HG02763 (cell line): ENCODE data around the gene ITGA7.

Source experiments
- ATAC-seq: cut with Tn5 transposase; IDR thresholded peaks from one replicate; pipeline ENCODE4 v1.9.1; 2021; ENCODE audit warnings: mild to moderate bottlenecking, moderate library complexity; ENCODE audit not compliant: unreplicated experiment

Gene ITGA7

DNA sequence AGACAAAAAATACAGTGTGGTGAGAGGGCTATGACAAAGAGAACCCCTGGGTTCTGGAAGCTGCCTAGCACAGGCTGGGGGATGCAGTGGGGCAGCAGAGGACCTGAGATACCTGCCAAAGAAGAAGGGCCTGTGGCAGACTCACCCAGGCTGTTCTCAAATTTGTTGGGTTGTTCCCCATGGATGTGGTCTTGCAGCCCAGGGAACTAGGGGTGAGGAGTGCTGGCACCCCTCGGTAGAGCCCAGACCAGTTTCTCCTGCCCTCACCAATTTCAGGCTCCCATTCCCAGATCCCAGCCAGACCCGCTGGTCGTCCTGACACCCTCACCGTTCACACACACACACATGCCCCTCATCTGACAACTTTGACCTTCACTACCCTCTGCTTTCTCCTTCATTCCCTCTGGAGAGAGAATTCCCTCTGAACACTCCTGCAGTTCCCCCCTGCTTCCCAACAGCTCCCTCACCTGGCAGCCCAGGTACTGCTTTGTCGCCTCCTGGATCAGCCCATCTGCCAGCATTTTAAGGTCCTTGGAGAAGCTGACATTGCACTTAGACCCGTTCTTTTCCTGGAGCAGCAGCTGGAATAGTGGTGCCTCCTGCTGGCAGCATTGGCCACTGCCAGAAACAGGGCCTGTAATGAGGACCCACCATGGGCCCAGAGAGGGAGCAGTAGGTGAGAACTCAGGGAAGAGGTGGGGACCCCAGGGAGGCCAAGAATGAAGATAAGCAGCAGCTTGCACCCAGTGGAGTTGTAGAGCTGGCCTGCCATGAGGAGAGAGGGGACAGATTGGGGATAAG lies 29.3 kb upstream of the ITGA7 start:
- ATAC-seq: no peak

DNA sequence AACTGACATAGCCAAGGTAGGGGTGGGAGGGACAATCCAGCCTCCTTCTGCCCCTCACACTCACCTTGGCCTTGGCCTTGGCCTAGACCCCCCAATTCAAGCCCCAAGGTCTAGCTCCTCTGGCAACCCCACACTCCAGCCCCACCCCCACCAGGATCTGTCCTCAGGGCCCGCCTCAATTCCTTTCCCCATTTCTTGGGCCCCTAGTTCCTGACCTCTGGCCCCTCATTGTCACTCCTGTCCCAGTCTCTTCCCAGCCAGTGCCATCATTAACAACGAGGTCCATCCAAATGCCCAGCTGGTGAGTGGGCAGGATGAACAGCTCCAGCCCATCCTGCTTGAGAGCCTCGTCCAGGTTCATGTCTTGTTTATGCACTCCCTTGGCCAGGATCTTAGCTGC lies 28.4 kb upstream of the ITGA7 start:
- no peak for ATAC-seq

DNA sequence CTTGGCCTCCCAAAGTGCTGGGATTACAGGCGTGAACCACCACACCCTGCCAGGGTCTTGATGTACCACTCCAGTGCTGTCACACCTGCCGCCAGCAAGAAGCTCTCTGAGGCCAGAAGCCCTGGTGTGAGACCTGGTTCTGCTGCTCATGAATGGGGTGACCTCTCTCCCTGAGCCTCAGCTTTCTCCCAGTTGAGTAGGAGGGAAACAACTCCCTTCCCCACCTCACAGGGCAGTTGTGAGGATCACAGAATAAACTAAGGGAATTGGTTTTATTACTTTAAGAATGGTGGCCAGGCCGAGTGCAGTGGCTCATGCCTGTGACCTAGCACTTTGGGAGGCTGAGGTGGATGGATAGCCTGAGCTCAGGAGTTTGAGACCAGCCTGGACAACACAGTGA lies 26.9 kb upstream of the ITGA7 start:
- no peak for ATAC-seq

DNA sequence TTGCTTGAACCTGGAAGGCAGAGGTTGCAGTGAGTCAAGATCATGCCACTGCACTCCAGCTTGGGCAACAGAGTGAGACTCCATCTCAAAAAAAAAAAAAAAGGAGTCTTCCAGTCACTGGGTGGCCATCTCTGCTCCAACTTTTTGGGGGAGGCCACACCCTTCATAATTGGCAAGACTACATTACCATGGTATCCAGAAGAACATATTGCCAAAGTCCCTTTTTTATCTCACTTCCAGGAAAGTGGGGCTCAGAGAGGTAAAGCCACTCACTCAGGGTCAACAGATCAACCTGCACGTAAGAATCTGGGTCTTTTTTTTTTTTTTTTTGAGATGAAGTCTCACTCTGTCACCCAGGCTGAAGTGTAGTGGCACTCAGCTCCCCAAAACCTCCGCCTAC lies 26.2 kb upstream of the ITGA7 start:
- ATAC-seq: no peak

DNA sequence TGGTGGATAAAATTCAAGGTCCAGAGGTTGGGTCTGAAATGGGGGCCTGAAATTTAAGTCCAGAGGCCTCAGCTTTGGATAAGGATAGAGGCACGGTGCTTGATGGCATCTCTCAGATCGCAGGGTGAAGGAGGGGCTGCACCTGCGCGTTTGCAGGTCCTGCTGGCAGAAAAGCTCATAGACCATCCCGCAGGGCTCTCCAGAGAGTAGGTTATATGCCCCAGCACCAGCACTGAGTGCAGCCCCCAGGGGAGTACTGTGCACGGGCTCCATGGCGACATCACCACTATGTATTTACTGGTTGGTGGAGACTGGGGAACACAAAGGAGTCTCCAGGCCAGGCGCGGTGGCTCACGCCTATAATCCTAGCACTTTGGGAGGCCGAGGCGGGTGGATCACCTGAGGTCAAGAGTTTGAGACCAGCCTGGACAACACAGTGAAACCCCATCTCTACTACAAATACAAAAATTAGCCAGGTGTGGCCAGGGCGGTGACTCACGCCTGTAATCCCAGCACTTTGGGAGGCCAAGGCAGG lies 25.4 kb upstream of the ITGA7 start:
- no peak for ATAC-seq

DNA sequence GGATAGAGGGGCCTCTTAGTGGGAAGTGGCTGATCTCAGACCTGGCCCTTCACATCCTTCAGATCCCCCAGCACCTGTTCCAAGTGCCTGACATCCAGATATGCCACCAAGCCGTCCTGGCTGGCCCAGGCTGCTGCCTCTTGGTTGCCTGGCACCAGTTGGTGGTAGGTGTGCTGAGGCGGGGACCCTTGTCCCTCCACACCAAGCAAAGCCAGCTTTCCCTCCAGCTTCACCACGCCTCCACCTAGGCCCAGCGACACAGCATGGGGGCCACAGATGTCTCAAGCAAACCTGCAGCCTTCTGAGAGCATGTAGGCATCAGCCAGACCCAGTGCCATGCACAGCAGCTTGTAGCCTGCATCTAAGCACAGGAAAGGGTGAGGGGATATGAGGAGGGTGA lies 24.6 kb upstream of the ITGA7 start:
- ATAC-seq: no peak

DNA sequence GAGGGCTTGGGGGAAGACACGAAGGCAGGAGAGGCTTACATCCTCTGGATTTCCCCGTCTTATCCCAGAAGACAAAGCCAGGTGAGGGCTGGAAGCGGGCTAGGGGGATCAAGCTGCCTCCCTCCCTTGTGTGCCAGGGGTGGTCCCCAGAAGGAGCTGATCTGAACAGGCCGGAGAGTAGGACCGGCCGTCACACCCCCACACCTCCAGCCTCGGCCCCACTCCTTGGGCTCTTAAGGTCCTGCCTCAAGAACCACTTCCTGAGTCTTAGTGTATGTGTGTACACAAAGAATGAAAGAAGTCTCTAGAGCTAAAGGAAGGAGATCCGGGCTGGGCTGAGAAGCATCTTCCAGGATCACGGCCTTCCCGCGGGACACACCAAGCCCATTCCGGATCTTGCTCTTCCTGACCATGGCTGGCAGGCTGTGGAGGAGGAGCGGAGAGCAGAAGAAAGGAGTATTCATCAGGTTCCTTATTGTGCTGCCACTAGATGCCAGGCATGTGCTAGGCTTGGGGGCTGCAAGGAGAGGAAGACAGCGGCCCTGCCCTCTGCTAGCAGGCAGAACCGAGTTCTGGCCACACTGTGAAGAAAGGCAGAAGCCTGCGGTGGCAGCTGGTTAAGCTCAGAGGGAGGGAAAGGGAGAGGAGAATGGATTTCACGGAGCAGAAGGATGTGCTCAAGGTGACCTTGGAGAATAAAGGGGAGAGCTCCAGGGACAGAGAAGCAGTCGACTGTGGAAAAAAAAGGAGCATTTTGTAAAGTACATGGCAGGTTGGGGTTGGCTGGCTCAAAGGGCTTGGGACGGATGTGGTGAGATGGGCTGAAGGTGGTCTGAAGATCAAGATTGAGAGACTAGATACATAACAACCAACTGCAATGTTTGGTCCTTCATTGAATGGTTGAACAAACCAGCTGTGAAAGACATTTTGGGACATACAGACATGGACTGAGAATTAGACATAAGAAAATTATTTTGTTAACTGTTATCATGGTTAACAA lies 22.4 kb upstream of the ITGA7 start:
- peak; percentile 38 for ATAC-seq

DNA sequence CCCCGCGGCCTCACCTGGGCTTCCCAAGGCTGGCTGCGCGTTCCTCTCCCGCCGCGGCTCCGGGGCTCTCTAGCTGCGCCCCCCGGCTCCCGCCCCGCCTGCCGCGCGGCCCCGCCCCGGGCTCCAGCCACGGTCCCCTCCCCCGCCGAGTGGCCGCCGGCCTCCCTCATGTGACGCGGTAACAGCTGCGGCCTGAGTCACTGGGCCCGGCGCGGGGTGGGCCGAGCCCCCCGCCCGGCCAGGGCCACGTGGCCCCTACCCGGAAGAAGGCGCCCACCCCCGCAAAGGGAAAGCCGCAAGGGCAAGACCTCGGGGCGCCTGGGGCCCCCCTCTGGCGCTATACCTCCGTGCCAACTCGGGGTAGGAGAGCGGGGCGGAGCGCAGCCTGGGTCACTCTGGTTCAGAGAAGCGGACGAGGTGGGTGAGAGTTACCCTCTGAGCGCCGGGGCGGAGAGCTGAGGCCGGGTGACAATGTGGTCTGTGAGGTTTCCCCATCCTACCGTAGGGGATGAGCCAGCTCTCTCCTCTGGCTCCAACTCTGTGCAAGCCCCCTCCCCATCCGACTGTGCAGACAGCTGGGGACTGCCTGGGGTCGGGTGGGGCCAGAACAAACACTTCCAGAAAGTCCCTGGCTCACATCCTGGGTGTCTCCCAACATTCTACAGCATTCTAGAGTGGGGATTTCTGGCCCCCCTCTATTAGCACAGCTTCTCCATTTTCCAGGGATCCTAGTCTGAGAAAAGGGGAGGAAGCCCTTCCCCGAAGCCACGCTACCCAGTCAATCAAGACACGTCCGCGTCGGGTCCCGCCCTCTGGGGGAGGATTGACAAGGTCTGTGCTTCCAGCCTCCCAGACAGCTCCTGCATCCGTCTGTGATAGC lies 21.5 kb upstream of the ITGA7 start, which contains the start of gene CD63:
Gene CD63, minus strand, starts transcription at position 71 of the 880 bp plus-strand sequence. CDS start 668 bp downstream, outside the sequence.
- ATAC-seq: peak; percentile 71

DNA sequence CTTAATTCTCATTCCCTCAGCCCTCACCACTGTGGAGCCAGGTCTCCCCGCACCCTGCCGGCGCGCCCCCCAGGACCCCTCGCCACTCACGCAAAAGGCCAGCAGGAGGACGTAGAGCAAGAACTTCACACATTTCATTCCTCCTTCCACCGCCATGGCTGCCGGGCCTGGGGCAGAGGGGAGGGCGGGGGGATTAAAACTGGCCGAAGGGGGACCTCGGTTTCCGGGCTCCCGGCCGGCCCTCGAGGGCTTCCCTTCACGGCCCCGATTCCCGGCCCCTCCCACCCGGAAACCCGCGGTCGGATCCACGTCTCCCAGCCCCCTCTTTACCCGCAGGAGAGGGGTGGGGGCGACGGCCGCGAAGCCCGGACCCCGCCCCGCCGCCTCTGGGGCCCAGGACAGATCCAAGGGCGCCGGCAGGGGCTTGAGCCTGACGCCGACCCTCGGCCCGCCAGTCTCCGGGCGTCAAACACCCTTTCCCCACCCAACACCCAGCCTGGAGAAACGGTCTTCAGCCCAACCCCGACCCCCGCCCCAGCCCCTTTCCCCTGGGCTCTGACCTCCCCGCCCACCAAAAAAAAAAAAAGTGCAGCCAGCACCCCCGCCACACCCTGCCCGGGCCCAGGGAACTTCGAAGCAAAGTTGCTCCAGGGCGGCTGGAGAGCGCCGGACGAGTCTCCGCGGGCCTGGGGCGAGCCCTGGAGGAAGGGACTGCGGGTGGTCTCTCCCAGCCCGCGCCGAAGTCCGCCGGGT lies 20.7 kb upstream of the ITGA7 start:
- no peak for ATAC-seq

DNA sequence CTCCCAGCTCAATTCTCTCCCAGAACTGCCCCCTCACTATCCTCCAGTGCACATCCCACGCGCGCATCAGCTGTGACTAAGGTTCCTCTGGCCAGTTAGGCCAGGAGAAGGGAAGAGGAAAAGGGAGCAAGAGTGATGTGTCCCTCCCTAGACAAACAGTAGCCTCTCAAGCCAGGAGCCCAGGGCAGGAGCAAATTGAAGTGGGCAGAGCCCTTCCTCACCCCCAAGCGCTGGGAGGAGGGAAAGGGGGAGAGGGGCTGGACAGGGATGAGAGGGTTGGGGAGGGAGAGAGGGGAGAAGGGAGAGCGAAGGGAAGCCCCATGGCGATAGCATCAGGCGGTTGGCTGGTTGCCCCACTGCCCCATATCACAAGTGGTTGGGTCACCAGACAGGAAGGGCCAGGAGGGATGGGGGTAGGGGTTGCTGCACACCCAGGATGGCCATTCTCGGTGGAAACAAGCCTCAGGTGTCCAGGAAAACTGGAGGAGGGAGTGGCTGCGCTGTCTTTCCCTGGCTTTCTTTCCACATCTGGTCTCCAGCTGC lies 20.0 kb upstream of the ITGA7 start:
- ATAC-seq: no peak

DNA sequence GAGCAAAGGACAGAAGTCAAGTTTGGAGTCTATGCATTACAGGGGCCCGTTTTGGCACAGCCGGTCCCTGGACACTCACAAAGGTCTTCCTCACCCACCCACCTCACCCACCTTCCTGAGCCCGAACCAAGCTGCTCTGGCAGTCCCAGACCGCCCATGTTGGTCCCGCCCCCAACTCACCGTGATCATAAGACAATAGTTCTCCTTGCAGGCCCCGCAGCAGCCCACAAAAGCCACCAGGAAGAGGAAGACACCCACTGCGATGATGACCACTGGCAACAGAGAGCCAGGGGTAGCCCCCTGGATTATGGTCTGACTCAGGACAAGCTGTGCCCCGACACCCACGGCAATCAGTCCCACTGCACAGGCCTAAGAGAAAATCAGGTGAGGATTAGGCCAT lies 19.3 kb upstream of the ITGA7 start:
- ATAC-seq: no peak

DNA sequence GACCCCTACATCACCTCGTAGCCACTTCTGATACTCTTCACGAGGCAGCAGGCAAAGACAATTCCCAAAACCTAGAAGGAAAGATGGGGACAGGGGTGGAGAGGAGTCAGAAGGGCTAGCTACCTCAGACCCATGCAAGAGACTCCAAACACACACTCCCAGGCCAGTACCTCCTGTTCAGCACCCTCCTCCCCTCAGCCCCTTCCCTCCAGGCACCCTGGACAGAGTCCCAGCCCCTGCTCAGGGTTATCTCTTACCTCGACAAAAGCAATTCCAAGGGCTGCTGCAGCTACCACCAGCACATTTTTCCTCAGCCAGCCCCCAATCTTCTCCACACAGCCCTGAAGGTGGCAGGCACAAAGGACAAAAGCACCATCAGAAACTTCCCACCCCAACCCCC lies 17.9 kb upstream of the ITGA7 start:
- no peak for ATAC-seq

DNA sequence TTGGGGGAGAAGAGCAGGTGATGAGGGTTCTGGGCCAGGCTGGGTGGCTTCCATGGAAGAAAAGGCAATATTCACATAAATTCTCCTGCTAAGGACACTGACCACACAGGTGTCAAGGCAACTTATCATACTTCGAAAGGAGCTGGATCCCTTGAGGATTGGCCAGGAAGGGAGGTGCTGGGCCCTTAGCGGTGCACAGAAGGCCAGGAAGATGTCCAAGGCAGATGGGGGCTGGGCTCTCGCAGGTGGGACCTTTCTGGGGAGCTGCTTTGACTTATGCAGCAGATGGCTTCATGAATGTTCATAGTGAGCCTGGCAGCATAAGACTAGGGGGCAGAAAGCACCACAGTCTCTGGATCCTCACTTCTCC lies 17.2 kb upstream of the ITGA7 start:
- no peak for ATAC-seq

DNA sequence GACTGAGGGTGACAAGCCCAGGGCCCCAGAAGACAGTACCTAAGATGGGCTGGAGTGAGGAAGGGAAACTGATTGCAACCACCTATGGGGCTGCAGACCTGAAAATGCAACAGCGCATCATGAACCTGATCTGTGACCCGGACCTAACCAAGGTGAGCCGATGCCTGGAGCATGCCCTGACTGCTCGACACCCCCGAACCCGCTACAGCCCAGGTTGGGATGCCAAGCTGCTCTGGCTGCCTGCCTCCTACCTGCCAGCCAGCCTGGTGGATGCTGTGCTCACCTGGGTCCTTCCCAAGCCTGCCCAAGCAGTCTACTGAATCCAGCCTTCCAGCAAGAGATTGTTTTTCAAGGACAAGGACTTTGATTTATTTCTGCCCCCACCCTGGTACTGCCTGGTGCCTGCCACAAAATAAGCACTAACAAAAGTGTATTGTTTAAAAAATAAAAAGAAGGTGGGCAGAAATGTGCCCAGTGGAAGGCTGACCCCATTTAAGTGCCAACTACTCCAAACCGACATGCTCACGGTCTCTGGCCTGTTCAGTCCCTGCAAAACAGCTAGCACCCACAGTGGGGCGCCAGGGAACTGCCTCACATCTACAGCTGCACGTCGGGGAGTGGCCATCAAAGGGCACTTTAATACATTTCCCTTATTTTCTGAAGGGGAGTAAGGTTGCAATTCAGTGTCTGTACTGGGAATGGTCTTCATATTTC lies 16.7 kb upstream of the ITGA7 start:
- no peak for ATAC-seq

DNA sequence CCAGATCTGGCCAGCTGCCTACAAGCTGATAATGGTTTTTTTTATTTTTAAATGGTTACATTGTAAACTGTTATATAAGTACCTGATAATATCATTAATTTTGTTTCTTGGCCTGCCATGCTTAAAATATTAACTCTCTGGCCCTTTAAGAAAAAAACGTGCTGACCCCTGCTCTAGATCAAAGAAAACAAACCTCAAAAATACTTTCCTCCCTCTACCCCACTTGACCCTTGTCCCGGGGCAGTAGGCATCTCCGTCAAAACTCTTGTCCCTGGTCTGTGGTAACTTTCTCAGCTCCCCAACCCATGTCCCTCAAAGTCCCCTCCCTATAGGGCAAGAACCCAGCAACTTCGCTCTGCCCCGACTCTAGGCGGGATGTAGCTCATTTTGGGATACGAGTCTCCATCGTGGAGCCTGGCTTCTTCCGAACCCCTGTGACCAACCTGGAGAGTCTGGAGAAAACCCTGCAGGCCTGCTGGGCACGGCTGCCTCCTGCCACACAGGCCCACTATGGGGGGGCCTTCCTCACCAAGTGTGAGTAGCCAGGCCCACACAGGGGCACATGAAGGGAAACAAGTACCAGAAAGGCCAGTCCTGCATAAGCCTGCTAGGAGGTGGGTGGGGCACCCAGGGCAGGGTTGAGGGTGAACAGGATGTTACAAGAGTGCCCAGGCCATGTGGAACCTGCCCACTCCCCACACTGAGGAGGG lies 16.0 kb upstream of the ITGA7 start:
- ATAC-seq: no peak

DNA sequence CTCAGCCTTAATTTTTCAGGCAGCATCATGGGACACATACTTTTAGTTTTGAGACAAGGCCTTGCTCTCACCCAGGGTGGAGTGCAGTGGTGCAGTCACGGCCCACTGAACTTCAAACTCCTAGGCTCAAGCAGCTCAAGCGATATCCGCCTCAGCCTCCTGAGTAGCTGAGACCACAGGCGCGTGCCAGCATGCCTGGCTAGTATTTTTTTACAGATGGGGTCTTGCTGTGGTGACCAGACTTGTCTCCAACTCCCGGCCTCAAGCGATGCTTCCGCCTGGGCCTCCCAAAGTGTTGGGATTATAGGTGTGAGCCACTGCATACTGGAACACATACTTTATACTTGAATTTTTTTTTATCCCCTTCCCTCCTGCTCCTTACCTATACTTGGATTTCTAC lies 15.2 kb upstream of the ITGA7 start:
- no peak for ATAC-seq

DNA sequence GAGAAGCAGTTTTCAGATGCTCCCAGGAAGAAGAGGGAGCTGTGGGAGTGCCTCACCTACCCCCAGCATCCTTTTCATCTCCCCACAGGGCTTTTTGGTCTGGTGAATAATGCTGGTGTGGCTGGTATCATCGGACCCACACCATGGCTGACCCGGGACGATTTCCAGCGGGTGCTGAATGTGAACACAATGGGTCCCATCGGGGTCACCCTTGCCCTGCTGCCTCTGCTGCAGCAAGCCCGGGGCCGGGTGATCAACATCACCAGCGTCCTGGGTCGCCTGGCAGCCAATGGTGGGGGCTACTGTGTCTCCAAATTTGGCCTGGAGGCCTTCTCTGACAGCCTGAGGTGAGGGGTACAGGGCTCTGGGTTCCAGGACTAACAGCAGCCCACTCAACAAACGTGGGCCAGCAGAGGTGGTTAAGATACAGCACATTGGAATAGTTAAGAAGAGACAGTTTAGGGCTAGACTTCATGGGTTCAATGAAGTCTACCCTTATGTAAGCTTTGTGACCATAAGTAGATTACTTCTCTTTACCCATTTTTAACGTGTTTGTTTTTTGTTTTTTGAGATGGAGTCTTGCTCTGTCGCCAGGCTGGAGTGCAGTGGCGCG lies 14.0 kb upstream of the ITGA7 start:
- ATAC-seq: no peak

DNA sequence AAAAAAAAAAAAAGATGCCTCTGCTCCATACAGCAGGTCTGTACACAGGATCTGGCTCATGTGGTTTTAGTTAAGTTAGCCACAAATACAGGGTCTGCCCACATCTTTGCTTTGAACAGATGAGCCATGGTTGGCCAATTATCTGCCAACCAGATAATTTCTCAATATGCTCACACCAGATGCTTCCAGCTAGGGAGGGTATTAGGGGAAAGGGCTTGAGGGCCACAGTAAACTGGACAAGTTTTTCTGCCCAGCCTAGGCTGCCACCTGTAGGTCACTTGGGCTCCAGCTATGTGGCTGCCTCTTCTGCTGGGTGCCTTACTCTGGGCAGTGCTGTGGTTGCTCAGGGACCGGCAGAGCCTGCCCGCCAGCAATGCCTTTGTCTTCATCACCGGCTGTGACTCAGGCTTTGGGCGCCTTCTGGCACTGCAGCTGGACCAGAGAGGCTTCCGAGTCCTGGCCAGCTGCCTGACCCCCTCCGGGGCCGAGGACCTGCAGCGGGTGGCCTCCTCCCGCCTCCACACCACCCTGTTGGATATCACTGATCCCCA lies 13.3 kb upstream of the ITGA7 start:
- ATAC-seq: no peak
